HEK293 (cell line): ENCODE data around the gene CLDN24.

Experiments
- CTCF ChIP-seq: fragments of 450-650 bp; formaldehyde crosslinking; IDR thresholded peaks from 2 replicates; pipeline ENCODE4 v1.5.1; 2016; ENCODE audit warnings: missing biosample characterization, missing genetic modification characterization
- TCF7L2 ChIP-seq: IDR thresholded peaks from 2 replicates; pipeline ENCODE4 v1.6.1; 2011; ENCODE audit warnings: low read depth, mild to moderate bottlenecking, inconsistent platforms, low read length, moderate library complexity, borderline replicate concordance
- ZNF670 ChIP-seq: fragments of 450-650 bp; formaldehyde crosslinking; IDR thresholded peaks from 2 replicates; pipeline ENCODE4 v1.5.1; 2016; ENCODE audit warnings: missing biosample characterization, missing genetic modification characterization, low read depth

- TF ChIP-seq TCF7L2 (no peak), CTCF (tag by site-specific recombination) (no peak), ZNF670 (no peak)
Measured at GRCh38 chr4:183337833-183338232, 15.6 kb upstream of the CLDN24 start.
